ENCODE measurements around the gene PLCD1.

PLCD1 gene

GRCh38 chr3:38017445-38018295, 11.8 kb downstream of the PLCD1 start:
- no peak for DNase-seq (ENCODE audit: low spot score)
- TF ChIP-seq CTCF (IDR thresholded peaks at IDR 0.05; ENCODE audit: extremely low read depth, missing control alignments) = no peak

GRCh38 chr3:38016847-38017444, 12.5 kb downstream of the PLCD1 start:
- TF ChIP-seq CTCF (IDR thresholded peaks at IDR 0.05; ENCODE audit: extremely low read depth, missing control alignments) = no peak
- no peak for DNase-seq (ENCODE audit: low spot score)

GRCh38 chr3:38016410-38016809, 13.0 kb downstream of the PLCD1 start:
- DNase-seq (ENCODE audit: low spot score) = no peak
- no peak for TF ChIP-seq CTCF (IDR thresholded peaks at IDR 0.05; ENCODE audit: extremely low read depth, missing control alignments)

GRCh38 chr3:38015984-38016383, 13.5 kb downstream of the PLCD1 start:
- DNase-seq (ENCODE audit: low spot score) = no peak
- no peak for TF ChIP-seq CTCF (IDR thresholded peaks at IDR 0.05; ENCODE audit: extremely low read depth, missing control alignments)

- TF ChIP-seq CTCF (IDR thresholded peaks at IDR 0.05; ENCODE audit: extremely low read depth, missing control alignments) = no peak
- DNase-seq (ENCODE audit: low spot score) = no peak
Observed at GRCh38 chr3:38015485-38015884, 14.0 kb downstream of the PLCD1 start.

- DNase-seq (ENCODE audit: low spot score) = no peak
- no peak for TF ChIP-seq CTCF (IDR thresholded peaks at IDR 0.05; ENCODE audit: extremely low read depth, missing control alignments)
Observed at GRCh38 chr3:38011111-38011510, 18.3 kb downstream of the PLCD1 start.

- no peak for DNase-seq (ENCODE audit: low spot score)
- TF ChIP-seq CTCF (IDR thresholded peaks at IDR 0.05; ENCODE audit: extremely low read depth, missing control alignments) = no peak
Observed at GRCh38 chr3:38009807-38010591, 19.4 kb downstream of the PLCD1 start.
